HG03095 (cell line): ENCODE measurements around the gene VPS54.

Source experiments
- ATAC-seq: cut with Tn5 transposase; IDR thresholded peaks from one replicate; pipeline ENCODE4 v1.9.1; 2021; ENCODE audit warnings: moderate library complexity; ENCODE audit not compliant: unreplicated experiment

Gene VPS54, protein sequence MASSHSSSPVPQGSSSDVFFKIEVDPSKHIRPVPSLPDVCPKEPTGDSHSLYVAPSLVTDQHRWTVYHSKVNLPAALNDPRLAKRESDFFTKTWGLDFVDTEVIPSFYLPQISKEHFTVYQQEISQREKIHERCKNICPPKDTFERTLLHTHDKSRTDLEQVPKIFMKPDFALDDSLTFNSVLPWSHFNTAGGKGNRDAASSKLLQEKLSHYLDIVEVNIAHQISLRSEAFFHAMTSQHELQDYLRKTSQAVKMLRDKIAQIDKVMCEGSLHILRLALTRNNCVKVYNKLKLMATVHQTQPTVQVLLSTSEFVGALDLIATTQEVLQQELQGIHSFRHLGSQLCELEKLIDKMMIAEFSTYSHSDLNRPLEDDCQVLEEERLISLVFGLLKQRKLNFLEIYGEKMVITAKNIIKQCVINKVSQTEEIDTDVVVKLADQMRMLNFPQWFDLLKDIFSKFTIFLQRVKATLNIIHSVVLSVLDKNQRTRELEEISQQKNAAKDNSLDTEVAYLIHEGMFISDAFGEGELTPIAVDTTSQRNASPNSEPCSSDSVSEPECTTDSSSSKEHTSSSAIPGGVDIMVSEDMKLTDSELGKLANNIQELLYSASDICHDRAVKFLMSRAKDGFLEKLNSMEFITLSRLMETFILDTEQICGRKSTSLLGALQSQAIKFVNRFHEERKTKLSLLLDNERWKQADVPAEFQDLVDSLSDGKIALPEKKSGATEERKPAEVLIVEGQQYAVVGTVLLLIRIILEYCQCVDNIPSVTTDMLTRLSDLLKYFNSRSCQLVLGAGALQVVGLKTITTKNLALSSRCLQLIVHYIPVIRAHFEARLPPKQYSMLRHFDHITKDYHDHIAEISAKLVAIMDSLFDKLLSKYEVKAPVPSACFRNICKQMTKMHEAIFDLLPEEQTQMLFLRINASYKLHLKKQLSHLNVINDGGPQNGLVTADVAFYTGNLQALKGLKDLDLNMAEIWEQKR

DNA sequence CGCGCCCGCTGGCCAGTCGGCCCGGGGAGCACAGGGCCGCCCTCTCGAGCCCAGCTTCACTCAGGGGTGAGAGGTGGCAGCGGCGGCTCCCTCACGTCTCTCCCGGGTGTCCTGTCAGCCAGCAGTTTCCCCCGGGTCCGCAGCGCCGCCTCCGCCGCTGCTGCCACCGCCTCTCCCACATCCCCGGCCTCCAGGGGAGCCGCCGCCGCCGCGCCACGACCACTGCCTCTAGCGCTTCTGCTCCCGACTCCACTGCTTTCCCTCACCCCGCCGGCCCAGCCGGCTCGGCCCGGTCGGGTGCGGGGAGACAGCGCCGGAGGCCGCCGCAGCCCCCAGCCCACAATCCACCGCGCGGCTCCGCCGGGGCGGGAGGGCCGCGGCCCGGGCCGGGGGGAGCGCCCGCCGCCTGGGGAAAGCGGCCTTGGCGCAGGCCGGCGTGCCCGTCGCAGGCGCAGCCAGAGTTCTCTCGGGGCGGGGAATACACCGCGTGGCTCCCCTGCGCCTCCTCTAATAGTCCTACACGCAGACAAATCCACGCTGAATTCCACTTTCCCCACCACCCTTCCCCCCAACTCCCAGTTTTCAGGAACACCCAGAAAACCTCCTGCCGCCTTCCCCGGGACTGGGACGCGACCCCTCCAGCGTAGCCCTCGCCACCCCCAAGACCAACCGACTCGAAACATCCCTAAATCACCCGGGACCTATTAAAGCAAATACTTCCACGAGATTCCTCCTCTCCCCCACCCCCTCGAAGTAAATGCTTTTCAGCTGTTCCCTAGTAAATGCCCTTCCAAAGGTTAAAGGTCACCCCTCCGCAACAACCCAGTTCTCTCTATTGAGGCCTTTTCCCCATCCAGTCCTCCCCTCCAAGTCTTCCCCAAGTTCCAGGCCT lies at the start of gene VPS54:
TSS of gene VPS54 (minus strand) at position 346 of the 892 bp plus-strand sequence. CDS start 35,429 bp downstream, outside the sequence.
- peak; percentile 63 for ATAC-seq

DNA sequence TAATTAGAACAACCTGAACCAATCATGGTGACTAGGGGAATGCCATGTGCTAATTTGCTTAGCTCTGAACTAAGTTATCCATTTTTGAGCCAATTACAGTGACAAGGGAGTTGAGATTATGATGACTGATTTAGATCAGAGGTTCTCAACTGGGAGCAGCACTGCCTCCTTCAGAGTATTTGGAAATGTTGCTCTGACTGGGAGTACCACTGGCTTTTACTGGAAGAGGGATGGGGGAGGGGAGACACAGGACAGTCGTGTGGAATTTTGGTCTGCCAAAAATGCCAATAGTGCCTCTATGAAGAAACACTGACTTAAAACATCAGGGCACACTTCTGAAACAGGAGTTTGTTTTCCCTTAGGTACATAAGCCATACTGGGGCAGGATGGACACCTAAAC lies 48.1 kb upstream of the VPS54 start:
- no peak for ATAC-seq

DNA sequence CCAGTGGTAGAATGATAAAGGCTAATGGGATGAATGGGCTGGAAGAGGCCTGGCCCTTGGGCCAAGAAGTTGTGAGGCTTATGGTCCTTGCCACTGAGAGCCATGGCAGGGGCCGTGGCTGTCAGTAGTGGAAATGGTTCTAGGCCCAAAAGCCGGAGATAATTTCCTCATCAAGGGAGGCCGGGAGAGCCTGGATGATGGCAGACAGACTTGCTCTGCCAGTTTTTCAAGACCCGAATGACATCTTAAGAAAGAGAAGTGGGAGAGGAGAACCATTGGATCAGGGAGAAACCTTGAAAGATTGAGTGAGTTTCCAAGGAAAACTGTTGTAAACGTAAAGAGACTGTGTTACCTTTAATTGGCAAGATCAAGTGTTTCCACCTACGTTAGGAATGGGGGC lies 46.3 kb upstream of the VPS54 start:
- ATAC-seq: no peak

DNA sequence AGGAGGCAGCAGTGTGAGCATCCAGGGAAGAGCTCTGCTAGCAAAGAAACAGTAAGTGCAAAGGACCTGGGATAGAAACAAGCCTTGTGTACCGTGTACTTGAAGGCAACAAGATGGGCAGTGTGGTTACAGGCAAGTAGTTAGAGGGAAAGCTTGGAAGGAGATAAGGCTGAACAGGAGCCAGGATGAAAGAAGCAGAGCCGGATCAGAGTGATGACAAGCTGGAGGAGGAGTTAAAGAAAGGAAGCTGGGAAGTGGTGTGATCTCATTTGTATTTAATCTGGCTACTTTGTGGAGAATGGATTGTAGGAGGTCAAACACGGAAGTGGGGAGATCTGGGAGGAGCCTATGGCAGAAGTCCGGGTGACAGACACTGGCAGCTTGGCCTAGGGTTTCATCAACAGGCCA lies 44.7 kb upstream of the VPS54 start:
- no peak for ATAC-seq

DNA sequence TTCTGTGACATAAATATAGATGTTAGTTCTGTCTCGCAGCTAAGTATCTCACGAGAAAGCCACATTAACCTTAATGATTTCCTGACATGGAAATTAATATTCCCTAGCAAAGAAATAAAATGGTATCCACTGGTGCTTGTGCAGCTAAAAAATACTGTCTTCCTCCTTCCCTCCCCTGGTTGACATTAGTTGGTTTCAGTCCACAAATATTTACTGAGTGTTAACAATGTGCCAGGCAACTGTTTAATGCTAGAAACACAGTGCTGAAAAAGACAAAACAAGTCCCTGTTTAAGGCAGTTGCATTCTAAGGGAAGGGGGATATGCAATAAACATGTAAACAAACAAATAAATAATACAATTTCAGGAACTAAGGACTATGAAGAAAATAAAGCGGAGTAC lies 44.2 kb upstream of the VPS54 start:
- no peak for ATAC-seq

DNA sequence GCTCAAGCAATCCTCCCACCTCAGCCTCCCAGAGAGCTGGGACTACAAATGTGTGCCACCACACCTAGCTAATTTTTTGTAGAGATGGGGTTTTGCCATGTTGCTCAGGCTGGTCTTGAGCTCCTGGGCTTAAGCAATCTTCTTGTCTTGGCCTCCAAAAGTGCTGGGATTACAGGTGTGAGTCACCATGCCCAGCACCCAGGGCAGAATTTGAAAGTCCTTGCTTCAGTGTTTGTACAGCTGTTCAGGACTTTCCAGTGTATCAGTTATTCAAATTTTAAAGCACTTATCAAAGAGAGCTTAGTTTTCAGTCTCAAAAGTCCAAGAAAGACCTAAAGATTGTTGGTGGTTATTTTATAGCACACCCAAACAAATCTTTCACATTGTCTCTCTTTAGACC lies 43.6 kb upstream of the VPS54 start:
- ATAC-seq: no peak

DNA sequence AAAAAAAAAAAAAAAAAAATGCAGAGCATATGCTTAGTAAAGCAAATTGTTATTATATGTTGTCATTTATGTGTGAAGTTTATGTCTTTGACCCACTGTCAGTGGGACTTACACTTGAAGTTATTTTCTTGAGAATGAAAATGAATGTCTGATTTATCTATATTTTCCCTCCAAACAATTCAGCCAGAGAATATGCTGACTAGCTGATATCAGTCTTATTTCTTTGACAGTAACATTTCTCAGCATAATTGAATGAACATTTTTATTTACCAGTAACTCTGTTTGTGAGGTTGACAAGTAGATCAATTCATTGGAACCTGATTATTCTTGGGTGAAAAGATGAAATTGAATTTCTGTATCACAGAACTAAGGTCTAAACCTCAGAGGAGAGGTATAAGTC lies 40.0 kb upstream of the VPS54 start:
- no peak for ATAC-seq

DNA sequence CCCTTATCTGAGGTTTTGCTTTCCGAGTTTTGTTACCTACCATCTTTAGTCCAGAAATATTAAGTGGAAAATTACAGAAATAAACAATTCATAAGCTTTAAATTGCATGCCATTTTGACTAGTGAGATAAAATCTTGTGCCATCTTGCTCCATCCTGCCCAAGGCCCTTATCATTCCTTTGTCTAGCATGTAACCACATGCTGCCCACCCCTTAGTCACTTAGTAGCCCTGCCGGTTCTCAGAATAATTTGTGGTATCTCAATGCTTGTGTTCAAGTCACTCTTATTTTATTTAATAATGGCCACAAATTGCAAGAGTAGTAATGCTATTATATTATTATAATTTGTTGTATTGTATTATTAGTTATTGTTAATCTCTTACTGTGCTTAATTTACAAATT lies 36.8 kb upstream of the VPS54 start:
- ATAC-seq: no peak

DNA sequence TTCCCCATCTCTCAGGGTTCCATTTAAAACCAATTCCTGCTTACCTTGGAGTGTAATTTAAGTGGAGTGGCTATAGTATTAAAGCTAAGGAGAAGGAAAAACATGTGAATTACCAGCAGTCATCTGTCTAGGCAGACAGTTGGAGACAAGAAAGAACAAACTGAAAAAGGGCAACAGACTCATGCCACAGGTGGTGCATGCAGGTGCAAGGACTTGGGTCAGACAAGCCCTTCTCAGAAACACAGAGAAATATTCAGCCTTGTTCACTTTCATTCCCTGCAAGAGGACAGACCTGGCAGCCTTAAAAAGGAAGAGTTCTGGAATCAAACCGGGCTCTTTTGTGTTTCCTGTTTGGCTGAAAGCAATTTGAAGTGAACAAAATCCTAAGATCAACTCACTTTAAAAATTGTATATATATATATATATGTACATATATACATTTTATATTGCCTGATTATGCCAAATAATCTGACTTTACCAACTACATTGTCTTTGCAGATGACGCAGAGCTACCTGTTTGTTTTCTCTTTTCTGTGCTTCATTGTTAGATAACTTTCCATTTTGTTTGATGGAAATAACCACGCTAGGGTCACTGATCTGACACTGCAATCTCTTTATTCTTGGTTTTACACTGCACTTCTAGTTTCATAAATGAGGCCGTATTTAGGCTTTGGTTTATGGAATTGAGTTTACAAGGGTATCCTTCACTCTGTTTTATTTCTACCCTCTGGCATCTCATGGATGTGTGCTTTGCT lies 35.1 kb upstream of the VPS54 start:
- no peak for ATAC-seq

DNA sequence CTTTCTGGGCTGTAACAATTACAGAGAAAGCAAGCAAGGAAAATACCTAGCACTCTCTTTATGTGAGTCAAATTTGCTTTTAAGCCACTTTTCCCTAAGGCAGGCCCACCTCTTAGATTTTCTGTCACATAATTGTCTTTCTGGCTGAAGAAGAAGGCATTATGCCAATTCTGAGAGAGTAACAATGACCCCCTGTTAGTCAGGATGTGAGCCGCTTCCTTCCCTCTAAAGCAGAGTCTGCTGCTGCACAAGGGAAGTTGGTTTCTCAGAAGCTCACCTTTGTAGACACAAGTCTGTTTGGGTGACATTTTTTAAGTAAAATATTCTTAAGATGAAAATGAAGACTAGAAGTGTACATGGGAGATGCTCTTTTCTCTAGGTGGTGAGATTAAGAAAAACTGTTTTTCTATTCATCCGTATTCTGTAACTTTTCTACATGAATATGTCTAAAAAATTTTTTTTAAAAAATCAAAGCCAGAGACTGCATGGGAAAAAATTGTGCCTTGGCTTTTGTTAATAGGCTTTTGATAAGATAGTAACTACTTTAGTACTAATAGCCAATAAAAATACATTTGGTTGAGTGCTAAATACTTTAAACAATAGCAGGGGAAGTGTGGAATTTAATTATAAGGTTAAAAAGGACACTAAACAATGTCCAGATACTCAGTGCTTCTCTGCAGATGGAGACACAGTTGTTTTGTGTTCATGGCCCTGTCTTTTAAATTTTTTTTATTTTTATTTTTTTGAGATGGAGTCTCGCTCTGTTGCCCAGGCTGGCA lies 33.4 kb upstream of the VPS54 start:
- no peak for ATAC-seq

DNA sequence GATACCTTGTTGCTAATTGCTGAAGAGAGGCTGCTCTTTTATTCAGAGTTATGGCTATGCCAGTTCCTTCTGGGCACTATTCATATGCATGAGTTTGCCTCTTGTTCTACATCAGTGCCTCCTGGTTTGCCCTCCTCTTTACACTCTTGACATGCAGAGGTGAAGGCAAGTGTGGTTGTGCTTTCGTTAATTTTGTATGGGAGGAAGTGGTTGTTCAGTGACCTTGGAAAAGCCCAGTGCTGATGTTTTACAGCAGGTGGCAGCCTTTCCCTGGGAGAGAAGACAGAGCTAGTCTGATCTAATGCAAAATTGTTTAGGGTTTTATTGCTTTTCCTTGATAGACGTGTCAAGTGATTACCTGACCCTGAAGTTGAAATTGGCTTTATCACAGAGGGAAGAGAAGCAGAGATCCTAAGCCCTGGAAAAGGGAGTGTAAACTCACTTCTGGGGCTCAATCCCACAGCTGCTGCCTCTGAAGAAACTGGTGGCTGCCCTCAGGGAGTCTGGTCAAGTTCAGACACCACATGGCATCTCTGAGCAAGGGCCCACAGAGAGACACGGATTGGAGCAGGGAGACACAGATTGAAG lies 30.5 kb upstream of the VPS54 start:
- peak; percentile 78 for ATAC-seq

DNA sequence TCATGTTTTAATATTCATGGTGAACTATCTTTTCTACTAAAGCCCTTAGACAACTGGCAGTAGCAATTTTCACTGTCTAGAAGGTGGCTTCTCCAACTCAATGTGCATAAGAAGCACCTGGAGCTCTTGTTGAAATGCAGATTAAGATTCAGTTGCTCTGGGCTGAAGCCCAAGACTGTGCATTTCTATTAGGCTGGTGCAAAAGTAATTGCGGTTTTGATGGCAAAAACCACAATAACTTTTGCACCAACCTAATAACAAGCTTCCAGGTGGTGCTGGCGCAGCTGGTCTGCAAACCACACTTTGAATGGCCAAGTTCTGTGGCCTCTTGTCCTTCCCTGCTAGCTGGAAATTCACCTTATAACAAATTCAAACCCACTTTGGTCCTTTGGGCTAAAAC lies 26.7 kb upstream of the VPS54 start:
- ATAC-seq: no peak

DNA sequence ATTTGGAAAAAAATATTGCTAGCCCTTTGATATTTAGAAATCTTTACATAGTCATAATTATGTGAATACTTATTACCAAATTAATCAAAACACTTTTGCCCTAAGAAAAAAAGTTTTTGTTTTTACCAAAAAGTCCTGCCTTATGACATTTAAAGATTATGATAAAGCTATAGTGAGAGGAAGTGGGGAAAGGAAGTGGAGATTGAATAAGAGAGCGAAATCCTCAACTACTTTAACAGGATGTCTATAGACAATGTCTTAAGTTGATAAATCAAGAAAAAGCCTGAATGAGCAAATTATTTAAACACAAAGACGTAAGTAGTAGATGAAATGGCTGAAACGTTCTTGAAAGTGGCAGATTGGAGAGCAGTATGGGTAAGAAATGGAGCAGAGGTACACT lies 20.9 kb upstream of the VPS54 start:
- ATAC-seq: no peak

DNA sequence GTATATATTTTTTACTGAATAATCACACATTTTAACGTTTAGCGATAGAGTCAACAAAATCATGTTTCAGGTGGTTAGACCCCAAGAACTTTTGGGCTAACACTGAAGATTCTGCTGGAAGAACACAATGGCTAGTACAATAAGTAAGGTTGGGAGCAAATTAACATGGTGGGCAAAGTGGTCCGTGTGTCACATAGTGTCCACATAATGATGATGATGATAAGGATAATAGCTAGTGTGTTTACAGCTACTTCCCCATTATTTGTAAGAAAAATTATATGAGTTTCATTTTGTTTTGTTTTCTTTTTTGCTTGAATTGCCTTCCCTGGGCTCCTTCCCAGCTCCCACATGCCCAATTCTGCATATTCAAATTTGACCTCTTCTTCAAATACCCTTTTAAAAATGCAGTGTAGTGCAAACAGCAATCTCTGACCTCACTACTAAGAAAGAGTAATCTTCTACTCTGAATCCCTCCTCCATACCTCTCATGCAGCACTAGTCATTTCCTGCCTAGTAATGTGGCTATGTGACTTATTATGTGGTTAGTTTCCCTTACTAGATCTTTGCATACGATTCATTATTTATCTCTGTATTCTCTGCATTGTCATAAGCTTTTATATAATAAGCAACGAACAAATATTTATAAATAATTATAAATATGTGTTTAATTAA lies 16.9 kb upstream of the VPS54 start:
- ATAC-seq: peak; percentile 88

DNA sequence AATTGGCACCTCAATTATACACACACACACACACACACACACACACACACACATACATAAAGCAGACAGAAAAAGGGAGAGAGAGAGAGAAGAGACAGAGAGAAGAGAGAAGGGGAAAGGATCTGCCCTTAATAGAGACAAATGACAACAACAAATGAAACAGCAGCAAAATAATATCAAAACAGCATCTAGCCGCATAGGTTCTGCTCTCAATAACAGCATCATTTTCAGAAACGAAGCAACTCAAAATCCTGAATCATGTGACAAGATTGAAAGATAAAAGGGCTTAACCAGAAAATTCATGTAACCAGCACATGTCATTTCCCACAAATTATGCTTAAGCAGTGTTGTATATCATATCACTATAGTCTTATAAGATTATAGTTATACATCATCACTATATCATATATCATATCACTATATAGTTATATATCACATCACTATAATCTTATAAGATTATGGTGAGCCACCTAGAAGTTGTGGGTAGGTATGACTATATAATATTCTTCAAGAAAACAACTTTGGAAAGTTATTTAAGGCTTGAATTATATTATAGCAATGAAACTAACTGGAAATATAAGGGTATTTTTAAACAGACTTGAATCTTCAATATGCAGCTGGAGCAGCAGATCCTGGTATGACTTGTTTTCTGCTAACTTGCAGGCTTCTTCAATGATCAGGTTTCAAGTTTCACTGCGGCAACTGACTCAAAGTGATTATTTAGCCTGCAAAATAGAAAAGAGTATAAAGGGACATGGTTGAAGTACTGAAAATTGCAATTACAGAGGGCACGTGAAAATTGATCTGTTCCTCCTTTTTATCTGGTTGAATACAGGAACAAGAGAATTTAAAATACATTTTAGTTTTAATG lies 16.1 kb upstream of the VPS54 start:
- no peak for ATAC-seq

DNA sequence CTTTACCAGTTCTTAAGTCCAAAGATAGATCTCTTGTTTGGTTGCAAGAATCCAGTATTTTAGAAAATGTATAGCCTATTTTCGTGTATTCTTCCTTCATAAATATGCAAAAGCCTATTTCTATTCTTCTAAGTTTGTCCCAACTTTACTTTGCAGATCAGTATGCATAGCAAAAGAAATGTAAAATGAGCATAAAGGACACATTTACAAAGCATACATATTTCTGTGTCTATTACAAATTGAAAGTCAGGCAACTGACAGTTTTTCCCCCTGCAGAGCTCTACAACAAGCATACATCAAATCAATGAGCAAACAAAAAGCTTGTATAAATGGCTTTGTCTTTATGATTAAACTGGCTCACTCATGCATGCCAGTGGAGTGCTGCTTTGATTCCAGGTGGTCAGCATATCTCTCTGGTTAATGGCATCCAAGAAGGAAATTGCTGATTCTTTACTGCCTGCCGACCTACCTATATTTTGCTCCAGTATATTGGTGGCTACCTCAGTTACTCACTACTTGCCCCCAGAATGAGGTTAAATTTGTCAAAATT lies 10.0 kb upstream of the VPS54 start:
- ATAC-seq: no peak

DNA sequence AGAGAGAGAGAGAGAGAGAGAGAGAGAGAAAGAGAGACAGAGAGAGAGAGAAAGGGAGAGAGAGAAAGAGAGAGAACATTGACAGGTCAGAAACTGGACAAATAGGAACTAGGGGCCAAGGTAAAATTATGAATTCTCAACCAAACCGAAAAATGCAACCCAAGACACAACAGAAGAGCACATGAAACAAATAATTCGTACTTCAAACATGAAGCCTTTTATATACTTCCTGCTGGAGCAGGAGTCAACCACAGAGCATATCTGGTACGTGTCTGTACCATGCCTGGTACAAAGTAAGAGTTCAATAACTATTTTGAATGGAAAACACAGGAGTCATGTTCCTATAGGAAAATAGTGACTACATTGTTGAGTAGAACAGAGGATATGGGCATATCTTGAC lies 6.5 kb upstream of the VPS54 start:
- ATAC-seq: no peak
